ENCODE results near the gene ZNF280D. TPM values are rescaled to one million over a fixed set of nuclear protein-coding genes. Genes with fewer than 3 reads are reported as not detected.

The ZNF280D gene
- total RNA-seq, 2 experiments from 2014 or later: 14.6 to 20.8 TPM

DNA sequence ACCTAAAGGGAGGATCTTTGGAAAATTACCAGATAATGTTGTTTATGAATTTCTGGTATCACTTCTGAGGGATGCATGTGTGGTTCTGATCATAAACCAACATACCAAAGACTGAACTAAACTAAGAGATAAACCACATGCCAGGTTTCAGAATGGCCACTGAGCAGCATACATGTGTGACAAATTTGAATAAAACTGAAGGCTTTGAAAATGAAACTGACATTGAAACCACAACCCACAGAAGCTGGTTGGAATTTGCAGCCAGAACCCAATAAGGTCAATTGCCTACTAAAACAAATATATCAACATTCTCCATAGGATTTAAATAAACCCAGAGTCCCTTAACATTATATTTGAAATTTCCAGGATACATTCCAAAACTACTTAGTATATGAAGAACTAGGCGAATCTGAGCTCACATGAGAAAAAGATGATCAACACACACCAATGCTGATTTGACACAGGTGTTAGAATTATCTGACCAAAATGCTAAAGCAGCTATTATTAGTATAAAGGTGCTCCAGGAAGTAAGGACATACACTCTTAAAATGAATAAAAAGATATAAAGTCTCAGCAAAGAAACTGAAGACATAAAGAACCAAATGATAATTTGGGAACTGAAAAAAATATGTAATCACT lies 125.0 kb downstream of the ZNF280D start:
- Mint-ChIP-seq H3K36me3 (peaks cover 3% of the 10 kb centered on the region), H3K9me3 (no peaks in the 10 kb centered on the region), H3K27me3 (peaks cover 22% of the 10 kb centered on the region), H3K4me3 (no peak overlapping the region), H3K27ac (no peak overlapping the region), H3K4me1 (peaks cover 11% of the 10 kb centered on the region)
- no peak for DNase-seq

DNA sequence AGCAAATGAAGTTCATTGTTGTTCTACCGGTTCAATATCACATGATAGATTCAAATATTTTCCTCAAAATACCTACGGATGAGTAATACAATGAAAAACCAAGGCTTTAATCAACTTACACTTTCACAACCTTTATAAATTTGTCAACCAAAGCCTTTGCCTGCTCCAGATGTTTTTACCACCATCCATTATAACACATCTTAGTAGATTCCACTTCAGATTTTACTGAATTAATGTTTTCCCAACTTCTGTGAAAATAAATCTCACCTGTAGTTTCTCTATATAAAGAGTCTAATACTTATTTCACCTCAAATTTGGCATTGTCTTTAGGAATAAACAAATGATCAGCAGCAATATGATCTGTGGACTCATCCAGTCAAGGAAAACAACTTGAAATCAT lies 131.1 kb downstream of the ZNF280D start:
- Mint-ChIP-seq H3K4me1 (no peaks in the 10 kb centered on the region), H3K36me3 (peaks cover 3% of the 10 kb centered on the region), H3K4me3 (no peak overlapping the region), H3K27me3 (peaks cover 7% of the 10 kb centered on the region), H3K27ac (no peak overlapping the region), H3K9me3 (peaks cover 12% of the 10 kb centered on the region)
- no peak for DNase-seq

DNA sequence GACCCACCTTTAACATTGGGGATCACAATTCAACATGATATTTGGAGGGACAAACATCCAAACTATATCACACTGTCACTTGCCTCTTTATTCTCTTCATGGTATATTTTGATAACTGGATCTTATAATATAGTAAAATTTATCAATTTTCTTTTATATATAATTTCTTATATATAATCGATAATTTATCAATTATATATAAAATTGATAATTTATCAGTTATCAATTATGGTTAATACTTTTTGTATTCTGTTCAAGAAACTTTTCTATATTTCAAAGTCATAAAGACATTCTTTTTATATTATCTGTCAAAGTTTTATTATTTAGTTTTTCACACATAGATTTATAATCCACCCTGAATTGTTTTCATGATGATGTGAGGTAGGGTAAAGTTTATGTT lies 132.9 kb downstream of the ZNF280D start:
- no peaks in the 10 kb centered on the region for H3K27me3 Mint-ChIP-seq
- H3K4me1 Mint-ChIP-seq: no peaks in the 10 kb centered on the region
- DNase-seq: no peak
- no peak overlapping the region for H3K27ac Mint-ChIP-seq
- no peaks in the 10 kb centered on the region for H3K36me3 Mint-ChIP-seq
- peaks cover 12% of the 10 kb centered on the region for H3K9me3 Mint-ChIP-seq
- no peak overlapping the region for H3K4me3 Mint-ChIP-seq

DNA sequence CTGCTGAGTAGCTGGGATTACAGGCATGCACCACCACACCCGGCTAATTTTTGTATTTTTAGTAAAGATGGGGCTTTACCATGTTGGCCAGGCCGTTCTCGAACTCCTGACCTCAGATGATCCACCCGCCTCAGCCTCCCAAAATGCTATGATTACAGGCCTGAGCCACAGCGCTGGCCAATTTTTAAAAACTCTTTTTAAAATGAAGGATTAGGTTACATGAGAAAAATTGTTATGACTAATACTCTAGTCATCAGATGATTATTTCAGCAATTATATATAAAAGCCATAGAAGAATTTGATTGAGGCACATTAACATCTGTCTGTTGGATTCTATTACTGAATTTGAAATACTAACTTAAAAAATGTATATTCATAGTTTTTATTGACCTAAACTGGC lies 134.3 kb downstream of the ZNF280D start:
- Mint-ChIP-seq H3K27me3 (no peaks in the 10 kb centered on the region), H3K27ac (no peak overlapping the region), H3K4me3 (no peak overlapping the region), H3K9me3 (peaks cover 12% of the 10 kb centered on the region), H3K4me1 (no peaks in the 10 kb centered on the region), H3K36me3 (no peaks in the 10 kb centered on the region)
- no peak for DNase-seq

DNA sequence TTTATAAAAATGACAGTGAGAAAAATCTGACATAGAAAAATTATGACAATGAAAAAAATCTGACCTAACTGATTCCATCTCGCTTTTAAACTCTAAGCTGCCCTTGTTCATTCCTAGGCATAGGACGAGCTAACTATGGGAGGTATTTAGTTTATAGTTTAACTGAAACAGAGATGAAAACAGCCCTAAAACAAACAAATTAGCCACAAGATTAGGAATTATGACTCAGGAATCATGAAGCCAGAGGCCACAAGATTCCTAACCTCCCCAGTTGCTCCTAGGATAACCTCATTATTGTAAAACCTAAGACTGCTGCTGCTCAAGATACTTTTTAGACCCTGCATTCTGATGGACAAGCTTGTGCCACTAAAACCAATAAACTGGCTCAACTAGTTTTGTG lies 145.6 kb downstream of the ZNF280D start:
- Mint-ChIP-seq H3K4me3 (no peak overlapping the region), H3K4me1 (no peaks in the 10 kb centered on the region), H3K27ac (no peak overlapping the region), H3K9me3 (peaks cover 25% of the 10 kb centered on the region), H3K27me3 (peaks cover 8% of the 10 kb centered on the region), H3K36me3 (no peaks in the 10 kb centered on the region)
- no peak for DNase-seq

DNA sequence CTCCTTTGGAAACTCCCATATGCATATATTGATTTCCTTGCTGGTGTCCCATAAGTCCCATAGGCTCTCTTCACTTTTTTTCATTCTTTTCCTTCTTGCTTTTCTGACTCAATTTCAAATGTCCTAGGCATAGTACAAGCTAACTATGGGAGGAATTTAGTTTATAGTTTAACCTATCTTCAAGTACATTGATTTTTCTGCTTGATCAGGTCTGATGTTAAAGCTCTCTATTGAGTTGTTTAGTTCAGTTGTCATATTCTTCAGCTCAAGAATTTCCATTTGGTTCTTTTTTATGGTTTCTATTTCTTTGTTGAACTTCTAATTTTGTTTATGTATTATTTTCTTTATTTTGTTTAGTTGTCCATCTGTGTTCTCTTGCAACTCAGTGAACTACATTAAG lies 147.1 kb downstream of the ZNF280D start:
- Mint-ChIP-seq H3K4me3 (no peak overlapping the region), H3K4me1 (no peaks in the 10 kb centered on the region), H3K36me3 (no peaks in the 10 kb centered on the region), H3K9me3 (peaks cover 25% of the 10 kb centered on the region), H3K27me3 (no peaks in the 10 kb centered on the region), H3K27ac (no peak overlapping the region)
- no peak for DNase-seq

DNA sequence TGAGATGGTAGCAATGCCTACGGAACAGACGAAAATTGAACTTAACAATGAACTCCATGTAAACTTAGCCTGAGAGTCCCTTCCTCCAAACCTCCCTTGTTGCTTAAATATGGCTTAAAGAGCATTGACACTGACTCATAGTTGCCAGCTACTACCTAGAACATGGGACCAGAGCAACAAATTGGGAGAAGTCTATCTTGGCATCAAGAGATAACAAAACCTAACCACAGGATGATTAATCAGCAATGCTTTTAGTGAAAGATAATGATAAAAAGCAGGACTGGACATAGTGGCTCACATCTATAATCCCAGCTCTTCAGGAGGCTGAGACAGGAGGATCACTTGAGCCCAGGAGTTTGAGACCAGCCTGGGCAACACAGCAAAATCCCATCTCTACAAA lies 150.5 kb downstream of the ZNF280D start:
- no peaks in the 10 kb centered on the region for H3K36me3 Mint-ChIP-seq
- no peak overlapping the region for H3K27ac Mint-ChIP-seq
- peaks cover 23% of the 10 kb centered on the region for H3K9me3 Mint-ChIP-seq
- H3K4me3 Mint-ChIP-seq: no peak overlapping the region
- H3K27me3 Mint-ChIP-seq: no peaks in the 10 kb centered on the region
- no peaks in the 10 kb centered on the region for H3K4me1 Mint-ChIP-seq
- no peak for DNase-seq

Other genes starting within 250 kb of the ZNF280D start
- 10 to 100 TPM; 55.8 to 59.4 TPM for gene TCF12, start 185.1 kb upstream of the ZNF280D start, total RNA-seq